SK-N-SH treated with all-trans-retinoic acid at 6 μM for 48 hours (cell line): ENCODE results near the gene DENND1A.
A peak's percentile ranks its signal among the peaks of the same experiment; 100 is the strongest.

Experiments
- ARNTL ChIP-seq: fragments of 450-650 bp; formaldehyde crosslinking; IDR thresholded peaks from 2 replicates; pipeline ENCODE4 v1.5.0; 2020; ENCODE audit warnings: low read depth, mild to moderate bottlenecking, moderate library complexity, borderline replicate concordance
- CREB5 ChIP-seq: fragments of 250-450 bp; sonication (Bioruptor Pico); IDR thresholded peaks from 2 replicates; pipeline ENCODE4 v1.5.1; 2020; ENCODE audit warnings: low read depth, mild to moderate bottlenecking, moderate library complexity
- ISL1 ChIP-seq: fragments of 250-450 bp; sonication (Bioruptor Pico); IDR thresholded peaks from 2 replicates; pipeline ENCODE4 v2.1.2; 2022; ENCODE audit warnings: mild to moderate bottlenecking, moderate library complexity
- OSR1 ChIP-seq: fragments of 250-450 bp; sonication (Bioruptor Pico); IDR thresholded peaks from 2 replicates; pipeline ENCODE4 v1.8.0; 2022; ENCODE audit warnings: moderate library complexity, mild to moderate bottlenecking, inconsistent platforms
- PATZ1 ChIP-seq: fragments of 250-450 bp; sonication (Bioruptor Pico); IDR thresholded peaks from 2 replicates; pipeline ENCODE4 v1.8.0; 2020; ENCODE audit warnings: mild to moderate bottlenecking, moderate library complexity, borderline replicate concordance
- RARB ChIP-seq: fragments of 250-450 bp; sonication (Bioruptor Pico); IDR thresholded peaks from 2 replicates; pipeline ENCODE4 v1.8.0; 2021; ENCODE audit warnings: mild to moderate bottlenecking, moderate library complexity
- SNAI2 ChIP-seq: fragments of 250-450 bp; sonication (Bioruptor Pico); IDR thresholded peaks from 2 replicates; pipeline ENCODE4 v1.5.0; 2020; ENCODE audit warnings: mild to moderate bottlenecking, moderate library complexity
- ZFP3 ChIP-seq: fragments of 250-450 bp; sonication (Bioruptor Pico); IDR thresholded peaks from 2 replicates; pipeline ENCODE4 v1.5.0; 2020; ENCODE audit warnings: mild to moderate bottlenecking, moderate library complexity
- ZFP30 ChIP-seq: fragments of 450-650 bp; formaldehyde crosslinking; IDR thresholded peaks from 2 replicates; pipeline ENCODE4 v1.5.0; 2022; ENCODE audit warnings: mild to moderate bottlenecking, moderate library complexity
- ZNF565 ChIP-seq: fragments of 450-650 bp; formaldehyde crosslinking; conservative IDR thresholded peaks from 2 replicates; pipeline ENCODE4 v1.5.0; 2020; ENCODE audit warnings: low read depth, mild to moderate bottlenecking, moderate library complexity

- no peak for TF ChIP-seq PATZ1 (CRISPR knock-in tag)
- no peak for TF ChIP-seq ARNTL (CRISPR knock-in tag)
- TF ChIP-seq ISL1 (CRISPR knock-in tag), result peak; percentile 51
- no peak for TF ChIP-seq RARB
- TF ChIP-seq ZFP30, result no peak
- TF ChIP-seq CREB5 (CRISPR knock-in tag), result no peak
- TF ChIP-seq ZNF565 (CRISPR knock-in tag), result no peak
- no peak for TF ChIP-seq OSR1 (CRISPR knock-in tag)
- no peak for TF ChIP-seq ZFP3 (CRISPR knock-in tag)
- TF ChIP-seq SNAI2 (CRISPR knock-in tag), result no peak
Measured at GRCh38 chr9:123568691-123569688, 360.9 kb downstream of the DENND1A start.
